Measurements from ENCODE around the gene DLX2. TPM values are rescaled to one million over a fixed set of nuclear protein-coding genes. Genes with fewer than 3 reads are reported as not detected.
A peak's percentile ranks its signal among the peaks of the same experiment; 100 is the strongest.

The DLX2 gene
- total RNA-seq, 1 donor from 2014 or later, result 9.7 TPM

GRCh38 chr2:172105471-172106107, 2.9 kb upstream of the DLX2 start:
- no peak for TF ChIP-seq CTCF (IDR thresholded peaks at IDR 0.05; ENCODE audit: unreplicated experiment)
- no peak for DNase-seq (ENCODE audit: low spot score in 2 of 2, unreplicated experiment in 2 of 2)
- H3K27ac Mint-ChIP-seq, result no peak overlapping the region
- peaks cover 81% of the 10 kb centered on the region for H3K27me3 Mint-ChIP-seq (ENCODE audit: low read depth)
- H3K4me1 Mint-ChIP-seq, result peaks cover 35% of the 10 kb centered on the region
- H3K4me3 Mint-ChIP-seq, result peak overlapping the region; percentile 67
- H3K9me3 Mint-ChIP-seq, result no peaks in the 10 kb centered on the region
- H3K36me3 Mint-ChIP-seq, result no peaks in the 10 kb centered on the region

- peaks cover 81% of the 10 kb centered on the region for H3K27me3 Mint-ChIP-seq (ENCODE audit: low read depth)
- H3K36me3 Mint-ChIP-seq, result no peaks in the 10 kb centered on the region
- H3K9me3 Mint-ChIP-seq, result no peaks in the 10 kb centered on the region
- peak overlapping the region; percentile 15 for H3K27ac Mint-ChIP-seq
- H3K4me3 Mint-ChIP-seq, result peak overlapping the region; percentile 75
- DNase-seq (ENCODE audit: low spot score in 2 of 2, unreplicated experiment in 2 of 2), result peak; percentile 73 to 95
- peak; percentile 95 for TF ChIP-seq CTCF (IDR thresholded peaks at IDR 0.05; ENCODE audit: unreplicated experiment)
- peaks cover 42% of the 10 kb centered on the region for H3K4me1 Mint-ChIP-seq
These were observed 972 bp upstream of the DLX2 start for GRCh38 chr2:172103471-172104272.

GRCh38 chr2:172101821-172102390, 794 bp downstream of the DLX2 start:
- TF ChIP-seq CTCF (IDR thresholded peaks at IDR 0.05; ENCODE audit: unreplicated experiment), result no peak
- peak; percentile 39 to 71 for DNase-seq (ENCODE audit: low spot score in 2 of 2, unreplicated experiment in 2 of 2)
- H3K36me3 Mint-ChIP-seq, result no peaks in the 10 kb centered on the region
- H3K4me1 Mint-ChIP-seq, result peaks cover 55% of the 10 kb centered on the region
- H3K4me3 Mint-ChIP-seq, result peak overlapping the region; percentile 75
- peaks cover 80% of the 10 kb centered on the region for H3K27me3 Mint-ChIP-seq (ENCODE audit: low read depth)
- peak overlapping the region; percentile 95 for H3K27ac Mint-ChIP-seq
- no peaks in the 10 kb centered on the region for H3K9me3 Mint-ChIP-seq

- peak; percentile 21 to 67 for DNase-seq (ENCODE audit: low spot score in 2 of 2, unreplicated experiment in 2 of 2)
- H3K4me3 Mint-ChIP-seq, result peak overlapping the region; percentile 75
- H3K27me3 Mint-ChIP-seq (ENCODE audit: low read depth), result peaks cover 76% of the 10 kb centered on the region
- H3K4me1 Mint-ChIP-seq, result peaks cover 58% of the 10 kb centered on the region
- no peaks in the 10 kb centered on the region for H3K36me3 Mint-ChIP-seq
- TF ChIP-seq CTCF (IDR thresholded peaks at IDR 0.05; ENCODE audit: unreplicated experiment), result no peak
- peak overlapping the region; percentile 95 for H3K27ac Mint-ChIP-seq
- H3K9me3 Mint-ChIP-seq, result no peaks in the 10 kb centered on the region
These were observed 1.5 kb downstream of the DLX2 start for GRCh38 chr2:172100935-172101820.

All from mesothelial cell of epicardium (in vitro differentiated cells).